ENCODE measurements around the gene CNOT6L.

CNOT6L gene

DNA sequence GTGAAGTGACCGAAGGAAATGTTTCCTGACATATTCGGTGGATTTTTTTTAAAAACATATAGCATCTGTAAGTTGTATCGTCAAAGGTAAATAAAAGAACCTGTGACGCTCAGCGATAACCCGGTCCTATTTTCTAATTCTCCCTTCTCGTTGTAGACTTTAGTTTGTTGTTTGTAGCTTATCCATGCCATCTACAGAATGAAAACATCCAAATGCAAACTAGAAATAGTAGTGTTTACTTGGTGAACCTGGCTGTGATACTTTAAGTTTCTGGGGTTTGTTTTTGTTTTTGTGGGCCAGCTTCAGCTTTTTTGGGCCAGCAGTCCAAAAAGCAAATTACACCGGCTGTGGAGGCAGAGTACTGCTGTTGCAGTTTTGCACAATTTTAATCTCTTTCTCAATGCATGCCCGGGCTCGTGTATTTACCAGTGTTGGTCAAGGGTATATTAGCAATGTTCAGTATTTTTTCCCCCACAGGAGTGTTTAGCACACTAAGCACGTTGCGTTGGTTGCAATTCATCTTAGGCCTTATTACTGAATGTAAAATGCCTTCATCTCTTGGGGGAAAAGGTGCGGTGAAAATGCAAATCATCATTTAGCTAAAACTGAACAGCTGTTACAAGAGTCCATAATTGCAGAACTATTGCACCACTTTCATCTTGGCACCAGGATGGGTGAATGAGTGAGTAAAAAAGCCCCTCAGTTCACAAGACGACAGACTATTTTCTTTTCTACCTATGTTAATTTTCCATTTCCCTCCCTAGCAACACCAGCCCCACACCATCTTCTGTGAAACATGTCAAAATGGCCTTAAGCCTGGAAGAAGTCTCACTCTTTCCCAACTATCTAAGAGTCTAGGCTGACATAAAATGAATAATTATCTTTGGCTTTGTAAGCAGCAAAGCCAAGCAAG lies 1.7 kb upstream of the CNOT6L start:
- Histone ChIP-seq H3K9ac (peak overlapping the region; percentile 88), H4K20me1 (ENCODE audit: insufficient read depth) (no peaks in the 10 kb centered on the region), H3K36me3 (ENCODE audit: insufficient read depth) (no peaks in the 10 kb centered on the region), H2AFZ (ENCODE audit: low read depth) (peak overlapping the region; percentile 58), H3K27me3 (ENCODE audit: insufficient read depth, low read depth) (no peaks in the 10 kb centered on the region), H3K4me3 (IDR thresholded peaks at IDR 0.05; ENCODE audit: insufficient read depth, low read depth, low read length) (peak overlapping the region; percentile 97), H3K79me2 (ENCODE audit: insufficient read depth, low read depth) (peaks cover 42% of the 10 kb centered on the region), H3K4me1 (ENCODE audit: low read depth, poor library complexity, severe bottlenecking) (peaks cover 32% of the 10 kb centered on the region), H3K4me2 (peak overlapping the region; percentile 95), H3K27ac (peak overlapping the region; percentile 95)
- no peak for TF ChIP-seq CTCF (conservative IDR thresholded peaks at IDR 0.05; ENCODE audit: low read depth, low read length)

GRCh38 chr4:77819843-77820648 lies 878 bp upstream of the CNOT6L start:
- Histone ChIP-seq H3K79me2 (ENCODE audit: insufficient read depth, low read depth) (peaks cover 51% of the 10 kb centered on the region), H3K36me3 (ENCODE audit: insufficient read depth) (no peaks in the 10 kb centered on the region), H3K27me3 (ENCODE audit: insufficient read depth, low read depth) (no peaks in the 10 kb centered on the region), H3K4me2 (peak overlapping the region; percentile 95), H4K20me1 (ENCODE audit: insufficient read depth) (0 out of 2 replicates have a peak, but pooled peaks cover under 1% of the 10 kb centered on the region), H3K9ac (peak overlapping the region; percentile 88), H3K4me3 (IDR thresholded peaks at IDR 0.05; ENCODE audit: insufficient read depth, low read depth, low read length) (peak overlapping the region; percentile 97), H2AFZ (ENCODE audit: low read depth) (peak overlapping the region; percentile 58), H3K27ac (peak overlapping the region; percentile 95), H3K4me1 (ENCODE audit: low read depth, poor library complexity, severe bottlenecking) (peaks cover 41% of the 10 kb centered on the region)
- no peak for TF ChIP-seq CTCF (conservative IDR thresholded peaks at IDR 0.05; ENCODE audit: low read depth, low read length)

DNA sequence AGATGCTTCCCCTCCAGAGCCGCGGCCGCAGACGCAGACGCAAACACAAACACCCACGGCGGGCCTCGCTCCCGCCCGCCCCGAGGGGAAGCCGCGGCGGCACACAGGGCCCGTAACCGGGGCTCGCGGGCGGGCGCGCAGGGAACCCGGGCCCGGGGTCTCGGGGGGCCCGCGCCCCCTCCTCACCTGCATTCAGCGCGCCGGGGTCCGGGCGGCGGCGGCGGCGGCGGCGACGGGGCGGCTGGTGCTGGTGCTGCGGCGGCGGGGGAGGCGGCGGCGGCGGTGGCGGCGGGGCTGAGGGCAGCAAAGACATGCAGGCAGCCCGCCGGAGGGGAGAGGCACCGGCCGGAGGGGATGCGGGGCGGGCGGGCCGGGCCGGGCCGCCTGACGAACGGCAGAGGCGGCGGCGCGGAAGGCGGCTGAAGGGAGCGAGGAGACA lies 255 bp upstream of the CNOT6L start:
- no peak for TF ChIP-seq CTCF (conservative IDR thresholded peaks at IDR 0.05; ENCODE audit: low read depth, low read length)
- Histone ChIP-seq H4K20me1 (ENCODE audit: insufficient read depth) (0 out of 2 replicates have a peak, but pooled peaks cover 4% of the 10 kb centered on the region), H3K9ac (peak overlapping the region; percentile 88), H2AFZ (ENCODE audit: low read depth) (peak overlapping the region; percentile 58; the same call in 1 of the 2 replicates), H3K4me3 (IDR thresholded peaks at IDR 0.05; ENCODE audit: insufficient read depth, low read depth, low read length) (peak overlapping the region; percentile 48), H3K4me1 (ENCODE audit: low read depth, poor library complexity, severe bottlenecking) (peaks cover 47% of the 10 kb centered on the region), H3K36me3 (ENCODE audit: insufficient read depth) (no peaks in the 10 kb centered on the region), H3K27ac (peak overlapping the region; percentile 95), H3K27me3 (ENCODE audit: insufficient read depth, low read depth) (no peaks in the 10 kb centered on the region), H3K4me2 (peak overlapping the region; percentile 32; the same call in 1 of the 2 replicates), H3K79me2 (ENCODE audit: insufficient read depth, low read depth) (peaks cover 57% of the 10 kb centered on the region)

DNA sequence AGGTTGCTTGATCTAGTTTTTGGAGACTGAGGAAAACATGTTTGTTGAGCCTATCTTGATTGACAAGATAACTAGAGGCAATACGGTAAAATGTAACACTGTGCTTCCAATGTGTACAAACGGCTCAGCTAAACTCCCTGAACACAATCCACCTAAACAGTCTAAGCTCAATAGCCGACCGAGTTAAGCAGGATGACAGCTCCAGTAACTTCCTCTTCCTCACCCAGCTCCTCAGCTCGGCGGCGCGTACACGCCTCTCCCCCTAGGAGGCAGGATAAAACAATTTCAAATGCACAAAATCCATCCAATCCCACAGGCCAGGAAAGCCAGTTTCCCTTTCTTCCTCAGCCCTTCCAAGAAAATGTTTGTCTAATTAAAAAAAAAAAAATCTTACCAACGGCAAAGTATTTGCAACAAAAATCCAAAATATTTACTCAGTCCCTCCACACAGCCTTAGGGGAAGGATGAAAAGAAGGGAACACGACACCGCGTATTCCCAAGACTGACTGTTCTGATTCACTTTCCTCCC lies 1.0 kb downstream of the CNOT6L start:
- Histone ChIP-seq H3K4me1 (ENCODE audit: low read depth, poor library complexity, severe bottlenecking) (peaks cover 59% of the 10 kb centered on the region), H2AFZ (ENCODE audit: low read depth) (0 out of 2 replicates have a peak overlapping the region, but pooled peaks have one; percentile 1), H3K79me2 (ENCODE audit: insufficient read depth, low read depth) (peaks cover 70% of the 10 kb centered on the region), H3K27ac (peak overlapping the region; percentile 95), H3K4me3 (IDR thresholded peaks at IDR 0.05; ENCODE audit: insufficient read depth, low read depth, low read length) (peak overlapping the region; percentile 49), H3K4me2 (peak overlapping the region; percentile 99), H3K27me3 (ENCODE audit: insufficient read depth, low read depth) (no peaks in the 10 kb centered on the region), H3K36me3 (ENCODE audit: insufficient read depth) (no peaks in the 10 kb centered on the region), H4K20me1 (ENCODE audit: insufficient read depth) (0 out of 2 replicates have a peak, but pooled peaks cover 4% of the 10 kb centered on the region), H3K9ac (peak overlapping the region; percentile 88)
- peak; percentile 63 for TF ChIP-seq CTCF (conservative IDR thresholded peaks at IDR 0.05; ENCODE audit: low read depth, low read length)

All from KMS-11 (cell line).